ENCODE data around the gene TMEM39B. TPM values are rescaled to one million over a fixed set of nuclear protein-coding genes. Genes with fewer than 3 reads are reported as not detected.
A peak's percentile ranks its signal among the peaks of the same experiment; 100 is the strongest.

Gene TMEM39B
- total and polyA plus RNA-seq, 2 donors (not counting 1 experiment from before 2014, with no cell fraction given) = 30.9 to 32.3 TPM

GRCh38 chr1:32071758-32072621 lies 749 bp upstream of the TMEM39B start:
- Histone ChIP-seq H4K20me1 (ENCODE audit: control insufficient read depth, insufficient read depth, low read length, poor library complexity, severe bottlenecking) (peaks cover 6% of the 10 kb centered on the region), H3K79me2 (ENCODE audit: control insufficient read depth, insufficient read depth, low read length) (peaks cover 14% of the 10 kb centered on the region), H3K27ac (ENCODE audit: low read length in 2 of 2) (peak overlapping the region; percentile 59 to 80), H3K27me3 (replicated peaks in 1 of 4; ENCODE audit: control extremely low read depth in 1 of 4, control insufficient read depth in 3 of 4, insufficient read depth in 4 of 4, low read length in 3 of 4) (no peaks in the 10 kb centered on the region), H3K4me2 (replicated peaks; ENCODE audit: low read depth, low read length, poor library complexity, severe bottlenecking) (peak overlapping the region; percentile 88), H3K4me1 (ENCODE audit: control insufficient read depth in 2 of 2, insufficient read depth in 2 of 2, low read length in 2 of 2) (peaks cover 14 to 18% of the 10 kb centered on the region in 2 donors), H3K9ac (ENCODE audit: low read length) (peak overlapping the region; percentile 85), H3K9me3 (ENCODE audit: control extremely low read depth in 1 of 3, control insufficient read depth in 2 of 3, insufficient read depth in 1 of 3, low read length in 2 of 3) (no peaks in the 10 kb centered on the region), H2AFZ (ENCODE audit: insufficient read depth, low read depth, low read length, poor library complexity, severe bottlenecking) (peak overlapping the region; percentile 90), H3K36me3 (replicated peaks in 1 of 2; ENCODE audit: control extremely low read depth in 1 of 2, control insufficient read depth in 1 of 2, extremely low read depth in 1 of 2, insufficient read depth in 2 of 2, low read length in 1 of 2) (peaks cover 0 to 16% of the 10 kb centered on the region in 2 experiments), H3K4me3 (ENCODE audit: control extremely low read depth in 1 of 5, extremely low read depth in 1 of 5, insufficient read depth in 1 of 5, low read depth in 2 of 5, low read length in 4 of 5) (peak overlapping the region; percentile 61 to 92 (median 80))
- ChIA-PET POLR2A (interaction anchor here (0.8 to 3.5 kb wide), 10 partner anchors 36 to 1056 kb away, joined by 3 to 31 read pairs (median 5); partner anchors contain the start of genes BSDC1, KHDRBS1, KPNA6 and MARCKSL1), CTCF (interaction anchor here (1.0 to 3.4 kb wide), 9 partner anchors 9 to 264 kb away, joined by 3 to 41 read pairs (median 5); partner anchors contain the start of genes KPNA6 and MARCKSL1)
- H3K4me1 Mint-ChIP-seq = peaks cover 26% of the 10 kb centered on the region
- H3K27ac Mint-ChIP-seq = peak overlapping the region; percentile 79
- no peaks in the 10 kb centered on the region for H3K27me3 Mint-ChIP-seq
- 17% methylated on average over 13 of the region's 14 CpGs for WGBS (ENCODE audit: insufficient coverage)
- intact Hi-C loops (cut with micrococcal nuclease) = loop anchor here (1.0 to 10.0 kb wide), 7 partner anchors 9 to 775 kb away; partner anchors contain the start of genes CCDC28B, DCDC2B, IQCC and KHDRBS1
- H3K4me3 Mint-ChIP-seq = peak overlapping the region; percentile 83
- ATAC-seq (ENCODE audit: low read depth) = no peak
- DNase-seq = no peak
- TF ChIP-seq EZH2 (IDR thresholded peaks at IDR 0.05; ENCODE audit: borderline replicate concordance, insufficient read depth, low read depth, low read length, poor library complexity, severe bottlenecking) = no peak
- TF ChIP-seq, protein P1, sequence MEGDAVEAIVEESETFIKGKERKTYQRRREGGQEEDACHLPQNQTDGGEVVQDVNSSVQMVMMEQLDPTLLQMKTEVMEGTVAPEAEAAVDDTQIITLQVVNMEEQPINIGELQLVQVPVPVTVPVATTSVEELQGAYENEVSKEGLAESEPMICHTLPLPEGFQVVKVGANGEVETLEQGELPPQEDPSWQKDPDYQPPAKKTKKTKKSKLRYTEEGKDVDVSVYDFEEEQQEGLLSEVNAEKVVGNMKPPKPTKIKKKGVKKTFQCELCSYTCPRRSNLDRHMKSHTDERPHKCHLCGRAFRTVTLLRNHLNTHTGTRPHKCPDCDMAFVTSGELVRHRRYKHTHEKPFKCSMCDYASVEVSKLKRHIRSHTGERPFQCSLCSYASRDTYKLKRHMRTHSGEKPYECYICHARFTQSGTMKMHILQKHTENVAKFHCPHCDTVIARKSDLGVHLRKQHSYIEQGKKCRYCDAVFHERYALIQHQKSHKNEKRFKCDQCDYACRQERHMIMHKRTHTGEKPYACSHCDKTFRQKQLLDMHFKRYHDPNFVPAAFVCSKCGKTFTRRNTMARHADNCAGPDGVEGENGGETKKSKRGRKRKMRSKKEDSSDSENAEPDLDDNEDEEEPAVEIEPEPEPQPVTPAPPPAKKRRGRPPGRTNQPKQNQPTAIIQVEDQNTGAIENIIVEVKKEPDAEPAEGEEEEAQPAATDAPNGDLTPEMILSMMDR (IDR thresholded peaks at IDR 0.05) = no peak
- H3K9me3 Mint-ChIP-seq (ENCODE audit: insufficient read depth) = no peaks in the 10 kb centered on the region

All from B cell (primary cell).